Heart right ventricle (tissue), 16 donors: ENCODE data around the gene IFI6. TPM values are rescaled to one million over a fixed set of nuclear protein-coding genes. Genes with fewer than 3 reads are reported as not detected.
A peak's percentile ranks its signal among the peaks of the same experiment; 100 is the strongest.
"Not testable (repeated sequence)": the region's sequence is repeated elsewhere in the genome, so short reads cannot be mapped to it uniquely, and the experiment has no call there.

Source experiments
- ATAC-seq, 8 donors: fragments of 200-7000 bp; cut with Tn5 transposase; one replicate each; pipeline ENCODE4 v1.9.1; 2020; ENCODE audit warnings: mild to moderate bottlenecking in 8 of 8, moderate library complexity in 8 of 8, moderate number of reproducible peaks in 1 of 8
- DNase-seq, 2 donors: peaks; one replicate each; pipeline ENCODE4 v3.0.0-alpha.2; 2020
- H3K27ac ChIP-seq, 10 donors: fragments of 200-600 bp; sonication (generic) in 2 of 10; one replicate each; pipeline versions ENCODE4 v1.5.0 to v1.8.0; 2020 to 2022; ENCODE audit warnings: mild to moderate bottlenecking in 3 of 10
- H3K27me3 ChIP-seq, 7 donors: fragments of 200-600 bp; one replicate each; pipeline ENCODE4 v1.8.0; 2021 to 2022; ENCODE audit warnings: mild to moderate bottlenecking in 2 of 7
- H3K36me3 ChIP-seq, 9 donors: fragments of 200-600 bp; sonication (generic) in 1 of 9; one replicate each; pipeline versions ENCODE4 v1.5.0 to v1.8.0; 2020 to 2022; ENCODE audit warnings: mild to moderate bottlenecking in 2 of 9
- H3K4me1 ChIP-seq, 9 donors: fragments of 200-600 bp; sonication (generic) in 1 of 9; one replicate each; pipeline versions ENCODE4 v1.5.0 to v1.8.0; 2020 to 2022; ENCODE audit warnings: mild to moderate bottlenecking in 4 of 9
- H3K4me3 ChIP-seq, 10 donors: fragments of 200-600 bp; sonication (generic) in 2 of 10; one replicate each; pipeline versions ENCODE4 v1.5.0 to v1.8.0; 2020 to 2022; ENCODE audit warnings: mild to moderate bottlenecking in 7 of 10, moderate library complexity in 2 of 10
- H3K9me3 ChIP-seq, 11 donors: fragments of 200-600 bp in 10 of 11; sonication (generic) in 2 of 11; one replicate each; pipeline versions ENCODE4 v1.5.0 to v1.8.0; 2013 to 2022; ENCODE audit warnings: mild to moderate bottlenecking in 2 of 11, control low read depth in 1 of 11, moderate library complexity in 1 of 11
- WGBS, 2 donors: extraction: QIAGEN DNeasy Blood & Tissue Kit; methylation state at CpG; one replicate each; pipeline ENCODE4 v1.1.7; 2013; ENCODE audit warnings: inconsistent platforms in 1 of 2; 5-methylcytosine and 5-hydroxymethylcytosine counted together
- intact Hi-C, 10 donors: fragments of 100-400 bp; cut with DNase I; formaldehyde crosslinking; loops; one replicate each; pipeline versions ENCODE4 v1.11.1 to v1.14.2; 2022
- polyA plus RNA-seq, 2 donors: library from polyadenylated mRNA; stranded (reverse); fragments of 200-250 nt; gene quantifications; one replicate each; pipeline ENCODE4 v1.2.3, GENCODE V29; 2013
- total RNA-seq, 10 donors: library from RNA; stranded (reverse); fragmentation: NEBNext Ultra II Directional in 3 of 10; extraction: Animal tissue kit (Norgen Biotek cat#: 25700) in 3 of 10; gene quantifications; one replicate each; pipeline versions ENCODE4 v1.2.1 to v1.2.4, GENCODE V29; 2021 to 2023
- TF ChIP-seq, protein P1 (sequence below), 9 donors: fragments of 200-600 bp; sonication (generic) in 2 of 9; IDR thresholded peaks; one replicate each; pipeline versions ENCODE4 v1.5.0 to v1.8.0; 2021 to 2022; ENCODE audit warnings: antibody characterized with exemption in 9 of 9, mild to moderate bottlenecking in 5 of 9, moderate library complexity in 1 of 9
- donor health status: Arrhythmogenic right ventricular cardiomyopathy.
- donor health status: ischemic (EF 13 %, LVEDD 7.1; RV severe dilation, severe dysfunction).
- donor health status: healthy with polysubstance abuse.
- donor health status: DM: no; HTN: yes; CAD: no.
- donor health status: DM: no; HTN: no; CAD: no.
- donor health status: ischemic (EF 25% LVEDD 6.9; RV normal size, moderate dysfunction).
- donor health status: ischemic (EF 25% LVEDD 5.7; RV mildly dilated, moderate dysfunction).
- donor health status: healthy.
- donor health status: DM: yes; HTN: yes; CAD: no.
- donor health status: Ischemic cardiomyopathy.
- donor health status: ischemic (EF 35%, LVEDD 5.7; RV mildly dilated, moderate dysfunction).
- donor health status: nonischemic (EF 11% LVEDD 7.7; RV severe dilation, severe dysfunction).
- donor health status: DM: yes; HTN: yes; CAD: no.
- donor health status: PGD.
- donor health status: ischemic (EF 29% LVEDD 5.4; RV normal size, mild dysfunction).
- donor health status: nonischemic (EF 23%, LVEDD 6.1; RV moderate dilation, normal function).

Gene IFI6
- total and polyA plus RNA-seq, 12 donors = 24.2 to 143 (median 48.5) TPM

GRCh38 chr1:27623327-27624212 lies 48.4 kb downstream of the IFI6 start:
- H3K9me3 ChIP-seq = no peaks in the 10 kb centered on the region
- TF ChIP-seq, protein P1, sequence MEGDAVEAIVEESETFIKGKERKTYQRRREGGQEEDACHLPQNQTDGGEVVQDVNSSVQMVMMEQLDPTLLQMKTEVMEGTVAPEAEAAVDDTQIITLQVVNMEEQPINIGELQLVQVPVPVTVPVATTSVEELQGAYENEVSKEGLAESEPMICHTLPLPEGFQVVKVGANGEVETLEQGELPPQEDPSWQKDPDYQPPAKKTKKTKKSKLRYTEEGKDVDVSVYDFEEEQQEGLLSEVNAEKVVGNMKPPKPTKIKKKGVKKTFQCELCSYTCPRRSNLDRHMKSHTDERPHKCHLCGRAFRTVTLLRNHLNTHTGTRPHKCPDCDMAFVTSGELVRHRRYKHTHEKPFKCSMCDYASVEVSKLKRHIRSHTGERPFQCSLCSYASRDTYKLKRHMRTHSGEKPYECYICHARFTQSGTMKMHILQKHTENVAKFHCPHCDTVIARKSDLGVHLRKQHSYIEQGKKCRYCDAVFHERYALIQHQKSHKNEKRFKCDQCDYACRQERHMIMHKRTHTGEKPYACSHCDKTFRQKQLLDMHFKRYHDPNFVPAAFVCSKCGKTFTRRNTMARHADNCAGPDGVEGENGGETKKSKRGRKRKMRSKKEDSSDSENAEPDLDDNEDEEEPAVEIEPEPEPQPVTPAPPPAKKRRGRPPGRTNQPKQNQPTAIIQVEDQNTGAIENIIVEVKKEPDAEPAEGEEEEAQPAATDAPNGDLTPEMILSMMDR (IDR thresholded peaks at IDR 0.05) = no peak
- DNase-seq = no peak
- no peaks in the 10 kb centered on the region for H3K27me3 ChIP-seq
- intact Hi-C loops = no loop called here
- no peak for ATAC-seq
- WGBS, 2 donors = 94 to 95% methylated on average over 13 of the region's 13 CpGs
- H3K4me1 ChIP-seq = peaks cover 0 to 96% (median 8%) of the 10 kb centered on the region in 9 donors
- peaks cover 0 to 29% (median 0%) of the 10 kb centered on the region in 9 donors for H3K36me3 ChIP-seq
- H3K4me3 ChIP-seq = peak overlapping the region in 1 of 10 donors; percentile 3
- peak overlapping the region in 1 of 10 donors; percentile 36 for H3K27ac ChIP-seq

DNA sequence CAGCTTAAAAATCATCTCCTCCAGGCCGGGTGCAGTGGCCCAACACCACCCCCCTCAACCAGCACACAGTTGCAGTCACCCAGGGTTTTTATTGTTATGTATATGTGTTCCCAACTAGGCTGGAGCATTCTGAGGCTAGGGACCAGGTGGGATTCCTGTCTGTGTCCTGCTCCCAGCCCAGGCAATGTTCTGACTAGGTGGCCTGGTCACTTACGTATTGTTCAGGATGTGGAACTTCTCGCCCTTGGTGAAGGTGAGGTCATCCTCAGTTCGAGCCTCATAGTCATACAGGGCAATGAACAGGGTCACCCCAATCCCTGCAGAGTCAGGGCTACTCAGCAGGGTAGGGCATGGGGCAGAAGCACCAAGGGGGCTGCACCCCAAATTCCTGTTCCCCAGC lies 49.2 kb downstream of the IFI6 start:
- intact Hi-C loops = no loop called here
- ATAC-seq (no peak), DNase-seq (no peak)
- no peaks in the 10 kb centered on the region for H3K27me3 ChIP-seq
- H3K4me1 ChIP-seq = peaks cover 0 to 98% (median 6%) of the 10 kb centered on the region in 9 donors
- WGBS, 2 donors = 82 to 87% methylated on average over 4 of the region's 4 CpGs
- no peak overlapping the region for H3K4me3 ChIP-seq
- TF ChIP-seq, protein P1 (IDR thresholded peaks at IDR 0.05) = no peak
- peaks cover 0 to 29% (median 0%) of the 10 kb centered on the region in 9 donors for H3K36me3 ChIP-seq
- H3K27ac ChIP-seq = peak overlapping the region in 1 of 10 donors; percentile 36
- no peaks in the 10 kb centered on the region for H3K9me3 ChIP-seq

DNA sequence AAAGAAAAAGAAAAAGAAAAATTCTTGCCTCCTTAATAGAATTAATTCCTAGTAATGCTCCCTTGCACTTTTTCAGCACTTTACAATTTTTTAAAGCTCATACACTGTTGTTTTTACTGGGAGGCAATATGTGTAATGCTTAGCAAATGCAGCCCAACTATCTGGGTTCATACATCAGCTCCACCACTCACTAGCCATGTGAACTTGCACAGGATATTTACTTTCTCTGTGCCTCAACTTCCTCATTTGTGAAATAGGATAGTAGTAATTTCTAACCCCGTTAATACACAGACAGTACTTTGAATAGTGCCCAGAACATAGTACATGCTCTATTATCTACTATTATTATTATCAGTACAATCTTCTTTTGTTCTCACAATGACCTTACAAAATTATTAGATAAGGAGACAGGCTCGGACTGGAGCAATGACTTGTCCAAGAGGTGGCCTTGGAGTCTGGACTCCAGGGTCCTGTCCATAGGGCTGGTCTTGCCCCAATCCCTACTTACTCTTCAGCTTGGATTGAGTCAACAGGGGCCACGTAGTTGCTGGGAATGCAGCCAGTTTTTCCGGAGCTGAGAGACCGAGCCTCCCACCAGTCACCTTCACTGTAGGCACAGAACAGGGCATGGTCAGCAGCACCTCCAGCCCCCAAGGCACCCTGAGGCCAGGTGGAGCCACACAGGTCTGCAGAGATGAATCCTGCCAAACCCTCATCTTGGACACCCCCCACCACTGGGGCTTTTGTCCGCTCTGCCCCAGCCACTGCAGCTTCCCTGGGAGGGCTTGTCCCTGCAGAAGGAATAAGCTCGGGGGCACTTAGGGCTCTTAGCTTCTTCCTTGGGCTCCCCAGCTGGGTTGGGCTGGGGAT lies 50.7 kb downstream of the IFI6 start:
- intact Hi-C loops = no loop called here
- ATAC-seq (no peak), DNase-seq (no peak)
- WGBS, 2 donors = 45 to 48% methylated on average over 7 of the region's 7 CpGs
- Histone ChIP-seq H3K27ac (peak overlapping the region in 1 of 10 donors; percentile 59), H3K9me3 (no peaks in the 10 kb centered on the region), H3K36me3 (peaks cover 0 to 42% (median 0%) of the 10 kb centered on the region in 9 donors), H3K27me3 (no peaks in the 10 kb centered on the region), H3K4me3 (no peak overlapping the region), H3K4me1 (peaks cover 0 to 93% (median 6%) of the 10 kb centered on the region in 9 donors)
- TF ChIP-seq, protein P1 (IDR thresholded peaks at IDR 0.05) = no peak

GRCh38 chr1:27619782-27620438 lies 52.1 kb downstream of the IFI6 start:
- H3K9me3 ChIP-seq, H3K27me3 ChIP-seq, H3K4me3 ChIP-seq, ATAC-seq, DNase-seq: not testable (repeated sequence)
- Histone ChIP-seq H3K4me1 (peaks cover 0 to 79% (median 6%) of the 10 kb centered on the region in 9 donors), H3K27ac (peak overlapping the region in 1 of 10 donors; percentile 14), H3K36me3 (peaks cover 0 to 54% (median 0%) of the 10 kb centered on the region in 9 donors)
- 95 to 96% methylated on average over 7 of the region's 7 CpGs for WGBS, 2 donors
- intact Hi-C loops = loop anchor here in 1 of 10 donors (10.0 kb wide), 1 partner anchor 325 kb away; no protein-coding TSS in a partner anchor
